ENCODE data around the gene PPARA.

The PPARA gene

GRCh38 chr22:46149512-46150033, 753 bp upstream of the PPARA start:
- TF ChIP-seq GATA3 (IDR thresholded peaks at IDR 0.05; ENCODE audit: low read depth, low read length), result no peak
- no peak for TF ChIP-seq GATA2 (IDR thresholded peaks at IDR 0.05; ENCODE audit: low read depth, low read length)

GRCh38 chr22:46150655-46151477, 540 bp downstream of the PPARA start:
- no peak for TF ChIP-seq GATA3 (IDR thresholded peaks at IDR 0.05; ENCODE audit: low read depth, low read length)
- TF ChIP-seq GATA2 (IDR thresholded peaks at IDR 0.05; ENCODE audit: low read depth, low read length), result no peak

- TF ChIP-seq GATA3 (IDR thresholded peaks at IDR 0.05; ENCODE audit: low read depth, low read length), result no peak
- no peak for TF ChIP-seq GATA2 (IDR thresholded peaks at IDR 0.05; ENCODE audit: low read depth, low read length)
Measured at GRCh38 chr22:46153930-46154329, 3.6 kb downstream of the PPARA start.

- TF ChIP-seq GATA3 (IDR thresholded peaks at IDR 0.05; ENCODE audit: low read depth, low read length), result no peak
Measured at GRCh38 chr22:46156031-46156430, 5.7 kb downstream of the PPARA start.

GRCh38 chr22:46158283-46158682, 8.0 kb downstream of the PPARA start:
- TF ChIP-seq GATA2 (IDR thresholded peaks at IDR 0.05; ENCODE audit: low read depth, low read length) (no peak), GATA3 (IDR thresholded peaks at IDR 0.05; ENCODE audit: low read depth, low read length) (no peak)

- no peak for TF ChIP-seq GATA3 (IDR thresholded peaks at IDR 0.05; ENCODE audit: low read depth, low read length)
- TF ChIP-seq GATA2 (IDR thresholded peaks at IDR 0.05; ENCODE audit: low read depth, low read length), result no peak
Measured at GRCh38 chr22:46159212-46159611, 8.9 kb downstream of the PPARA start.

- TF ChIP-seq GATA2 (IDR thresholded peaks at IDR 0.05; ENCODE audit: low read depth, low read length), result no peak
- TF ChIP-seq GATA3 (IDR thresholded peaks at IDR 0.05; ENCODE audit: low read depth, low read length), result no peak
Measured at GRCh38 chr22:46159777-46160176, 9.5 kb downstream of the PPARA start.

- no peak for TF ChIP-seq GATA3 (IDR thresholded peaks at IDR 0.05; ENCODE audit: low read depth, low read length)
Measured at GRCh38 chr22:46162285-46162684, 12.0 kb downstream of the PPARA start.

GRCh38 chr22:46162771-46163556, 12.6 kb downstream of the PPARA start:
- no peak for TF ChIP-seq GATA3 (IDR thresholded peaks at IDR 0.05; ENCODE audit: low read depth, low read length)
- no peak for TF ChIP-seq GATA2 (IDR thresholded peaks at IDR 0.05; ENCODE audit: low read depth, low read length)

- TF ChIP-seq GATA3 (IDR thresholded peaks at IDR 0.05; ENCODE audit: low read depth, low read length), result no peak
- TF ChIP-seq GATA2 (IDR thresholded peaks at IDR 0.05; ENCODE audit: low read depth, low read length), result no peak
Measured at GRCh38 chr22:46163557-46163888, 13.2 kb downstream of the PPARA start.

GRCh38 chr22:46165977-46166376, 15.7 kb downstream of the PPARA start:
- TF ChIP-seq GATA2 (IDR thresholded peaks at IDR 0.05; ENCODE audit: low read depth, low read length), result no peak

- TF ChIP-seq GATA3 (IDR thresholded peaks at IDR 0.05; ENCODE audit: low read depth, low read length) (no peak), GATA2 (IDR thresholded peaks at IDR 0.05; ENCODE audit: low read depth, low read length) (no peak)
Measured at GRCh38 chr22:46169628-46170027, 19.3 kb downstream of the PPARA start.

GRCh38 chr22:46171940-46172339, 21.6 kb downstream of the PPARA start:
- TF ChIP-seq GATA2 (IDR thresholded peaks at IDR 0.05; ENCODE audit: low read depth, low read length) (no peak), GATA3 (IDR thresholded peaks at IDR 0.05; ENCODE audit: low read depth, low read length) (no peak)

- TF ChIP-seq GATA2 (IDR thresholded peaks at IDR 0.05; ENCODE audit: low read depth, low read length) (no peak), GATA3 (IDR thresholded peaks at IDR 0.05; ENCODE audit: low read depth, low read length) (no peak)
Measured at GRCh38 chr22:46172522-46173110, 22.3 kb downstream of the PPARA start.

- TF ChIP-seq GATA2 (IDR thresholded peaks at IDR 0.05; ENCODE audit: low read depth, low read length) (no peak), GATA3 (IDR thresholded peaks at IDR 0.05; ENCODE audit: low read depth, low read length) (no peak)
Measured at GRCh38 chr22:46173152-46173551, 22.8 kb downstream of the PPARA start.

All from SH-SY5Y (cell line).